Choroid plexus epithelial cell (primary cell): Measurements from ENCODE around the gene SPACA6.
"Not testable (repeated sequence)": the region's sequence is repeated elsewhere in the genome, so short reads cannot be mapped to it uniquely, and the experiment has no call there.

Experiments used
- DNase-seq: peaks from one replicate; pipeline ENCODE4 v3.0.0-alpha.2; 2010; ENCODE audit warnings: low read depth
- H3K4me3 ChIP-seq: 2 replicates; pipeline ENCODE4 v1.5.1; 2011; ENCODE audit warnings: low read depth, mild to moderate bottlenecking, control low read depth, low read length, moderate library complexity
- TF ChIP-seq, protein P1 (sequence below): conservative IDR thresholded peaks from 2 replicates; pipeline ENCODE4 v1.5.1; 2011; ENCODE audit warnings: low read depth, mild to moderate bottlenecking, control low read depth, inconsistent platforms, low read length, moderate library complexity

Gene SPACA6

GRCh38 chr19:51654783-51655182 lies 38.3 kb upstream of the SPACA6 start:
- TF ChIP-seq, protein P1, sequence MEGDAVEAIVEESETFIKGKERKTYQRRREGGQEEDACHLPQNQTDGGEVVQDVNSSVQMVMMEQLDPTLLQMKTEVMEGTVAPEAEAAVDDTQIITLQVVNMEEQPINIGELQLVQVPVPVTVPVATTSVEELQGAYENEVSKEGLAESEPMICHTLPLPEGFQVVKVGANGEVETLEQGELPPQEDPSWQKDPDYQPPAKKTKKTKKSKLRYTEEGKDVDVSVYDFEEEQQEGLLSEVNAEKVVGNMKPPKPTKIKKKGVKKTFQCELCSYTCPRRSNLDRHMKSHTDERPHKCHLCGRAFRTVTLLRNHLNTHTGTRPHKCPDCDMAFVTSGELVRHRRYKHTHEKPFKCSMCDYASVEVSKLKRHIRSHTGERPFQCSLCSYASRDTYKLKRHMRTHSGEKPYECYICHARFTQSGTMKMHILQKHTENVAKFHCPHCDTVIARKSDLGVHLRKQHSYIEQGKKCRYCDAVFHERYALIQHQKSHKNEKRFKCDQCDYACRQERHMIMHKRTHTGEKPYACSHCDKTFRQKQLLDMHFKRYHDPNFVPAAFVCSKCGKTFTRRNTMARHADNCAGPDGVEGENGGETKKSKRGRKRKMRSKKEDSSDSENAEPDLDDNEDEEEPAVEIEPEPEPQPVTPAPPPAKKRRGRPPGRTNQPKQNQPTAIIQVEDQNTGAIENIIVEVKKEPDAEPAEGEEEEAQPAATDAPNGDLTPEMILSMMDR = peak; percentile 27
- DNase-seq = peak; percentile 6
- H3K4me3 ChIP-seq = no peak overlapping the region

DNA sequence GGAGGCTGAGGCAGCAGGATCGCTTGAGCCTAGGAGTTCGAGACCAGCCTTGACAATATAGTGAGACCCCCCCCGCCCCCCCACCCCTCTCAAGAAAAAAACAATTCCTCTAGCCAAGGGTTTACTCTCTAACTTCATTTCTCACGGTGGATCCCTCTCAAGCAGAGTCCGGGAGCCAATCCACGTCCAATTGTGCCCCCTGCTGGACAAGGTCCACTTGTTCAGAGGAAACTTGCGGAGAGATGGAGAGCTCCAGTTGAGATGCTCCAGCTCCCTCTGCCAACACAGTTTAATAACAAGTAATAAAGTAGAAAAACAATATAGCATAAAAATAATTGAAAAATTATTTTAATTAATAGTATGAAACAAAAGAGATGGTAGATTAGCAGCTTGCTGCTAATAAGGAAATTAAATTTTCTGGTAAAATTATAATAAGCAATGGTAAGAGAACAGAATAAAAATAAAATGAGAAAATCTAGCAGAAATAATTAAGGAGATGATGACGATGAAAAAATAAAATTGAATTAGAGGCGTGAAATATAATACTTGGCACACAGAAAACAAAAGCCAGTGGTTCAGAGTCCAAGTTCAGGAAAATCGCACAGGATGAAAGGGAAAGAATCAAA lies 32.0 kb upstream of the SPACA6 start:
- TF ChIP-seq, protein P1 = peak; percentile 85
- H3K4me3 ChIP-seq = no peak overlapping the region
- DNase-seq = peak; percentile 92

DNA sequence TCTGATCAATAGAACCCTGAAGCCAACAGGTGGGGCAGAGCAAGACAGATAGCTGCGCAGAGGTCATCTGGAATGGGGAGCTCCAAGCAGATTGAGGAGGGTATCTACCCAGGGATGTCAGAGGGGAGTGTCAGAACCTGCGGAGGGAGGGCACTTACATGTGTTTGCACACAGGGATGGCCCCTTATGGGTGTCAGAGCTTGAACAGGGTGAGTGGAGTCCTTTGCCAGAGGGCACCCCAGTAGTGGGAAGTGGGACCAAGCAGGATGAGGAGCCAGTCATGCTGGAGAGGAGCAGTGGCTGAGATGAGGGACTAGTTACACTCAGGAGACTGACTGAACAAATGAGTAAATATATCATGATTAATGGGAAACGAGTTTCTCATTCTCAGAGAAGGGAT lies 29.5 kb upstream of the SPACA6 start:
- TF ChIP-seq, protein P1 = no peak
- H3K4me3 ChIP-seq = no peak overlapping the region
- DNase-seq = no peak

DNA sequence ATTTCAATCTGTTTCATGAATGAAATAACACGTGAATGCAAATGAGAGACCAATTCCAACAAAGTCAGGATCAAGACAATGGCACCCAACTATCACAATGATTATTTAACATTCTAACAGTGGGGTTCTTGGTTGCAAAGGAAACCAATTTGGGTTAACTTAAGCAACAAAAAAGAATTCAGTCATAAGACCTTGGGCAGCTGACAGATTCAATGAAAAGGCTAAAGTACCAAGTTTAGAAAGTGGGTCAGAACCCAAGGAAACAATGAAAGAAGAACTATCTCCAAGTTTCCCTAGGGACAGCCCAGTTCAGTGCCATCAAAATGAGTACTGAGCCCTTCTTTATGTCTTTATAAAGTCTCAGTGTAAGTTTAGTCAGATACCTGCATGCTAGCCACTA lies 29.0 kb upstream of the SPACA6 start:
- TF ChIP-seq, protein P1 = no peak
- H3K4me3 ChIP-seq = no peak overlapping the region
- DNase-seq = no peak

- peak; percentile 33 for DNase-seq
- no peak overlapping the region for H3K4me3 ChIP-seq
- TF ChIP-seq, protein P1 = peak; percentile 53
Measured at GRCh38 chr19:51664997-51665396, 28.1 kb upstream of the SPACA6 start.

- DNase-seq = no peak
- TF ChIP-seq, protein P1 = no peak
- H3K4me3 ChIP-seq = no peak overlapping the region
Measured at GRCh38 chr19:51668216-51668615, 24.9 kb upstream of the SPACA6 start.

DNA sequence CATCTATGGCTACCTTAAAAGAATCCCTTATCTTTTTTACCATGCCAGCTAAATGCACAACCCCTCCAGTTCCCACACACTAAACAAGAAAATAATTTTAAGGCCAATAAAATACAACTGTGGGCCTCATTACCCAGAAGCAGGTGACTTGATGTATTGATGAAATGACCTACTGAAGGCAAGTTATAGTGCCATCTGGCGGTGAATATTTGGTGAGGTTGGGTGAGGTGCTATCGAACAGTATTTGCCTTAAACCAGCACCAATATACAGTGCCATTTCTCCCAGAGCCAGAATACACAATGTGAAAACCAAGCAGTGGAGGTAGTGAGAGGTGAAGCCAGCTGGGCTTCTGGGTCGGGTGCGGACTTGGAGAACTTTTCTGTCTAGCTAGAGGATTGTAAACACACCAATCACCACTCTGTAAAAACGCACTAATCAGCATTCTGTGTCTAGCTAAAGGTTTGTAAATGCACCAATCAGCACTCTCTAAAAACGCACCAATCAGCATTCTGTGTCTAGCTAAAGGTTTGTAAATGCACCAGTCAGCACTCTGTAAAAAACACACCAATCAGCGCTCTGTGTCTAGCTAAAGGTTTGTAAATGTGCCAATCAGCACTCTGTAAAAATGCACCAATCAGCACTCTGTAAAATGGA lies 17.1 kb upstream of the SPACA6 start:
- DNase-seq = peak; percentile 60
- TF ChIP-seq, protein P1 = peak; percentile 51
- not testable (repeated sequence) for H3K4me3 ChIP-seq
